Fibroblast of skin of scalp (primary cell): ENCODE measurements around the gene EHBP1.

Experiments
- DNase-seq: peaks from one replicate; pipeline ENCODE4 v3.0.0-alpha.2; 2013

EHBP1 gene

GRCh38 chr2:62894966-62895631 lies 189.6 kb downstream of the EHBP1 start:
- DNase-seq: no peak

- DNase-seq: no peak
Measured at GRCh38 chr2:62895632-62896009, 190.1 kb downstream of the EHBP1 start.

DNA sequence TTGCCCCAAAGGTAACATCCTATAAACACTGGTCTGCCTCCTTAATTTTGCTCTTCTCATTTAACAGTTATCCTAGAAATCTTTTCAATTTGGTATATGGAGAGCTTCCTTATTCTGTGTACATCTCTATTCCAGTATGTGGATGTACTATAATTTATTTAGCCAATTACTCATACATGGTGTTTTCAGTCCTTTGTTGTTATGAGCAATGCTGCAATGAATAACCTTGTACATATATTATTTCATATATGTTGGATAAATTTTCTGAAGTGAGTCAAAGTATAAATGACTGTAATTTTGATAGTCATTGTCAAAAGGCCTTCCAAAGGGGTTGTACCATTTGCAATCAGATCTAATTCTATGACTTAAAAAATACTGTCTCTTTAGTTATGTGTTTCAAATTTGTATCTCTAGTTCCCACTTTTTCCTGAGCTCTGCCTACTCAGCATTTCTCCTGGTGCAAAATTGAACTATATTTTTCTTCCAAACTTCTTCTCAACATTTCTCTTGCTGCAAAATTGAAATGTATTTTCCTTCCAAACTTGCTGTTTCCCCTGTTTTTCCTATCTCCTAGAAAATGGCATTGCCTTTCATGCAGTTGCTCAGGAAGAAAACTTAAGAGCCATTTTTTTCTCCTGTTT lies 191.8 kb downstream of the EHBP1 start:
- no peak for DNase-seq

GRCh38 chr2:62904344-62904743 lies 198.8 kb downstream of the EHBP1 start:
- no peak for DNase-seq

DNA sequence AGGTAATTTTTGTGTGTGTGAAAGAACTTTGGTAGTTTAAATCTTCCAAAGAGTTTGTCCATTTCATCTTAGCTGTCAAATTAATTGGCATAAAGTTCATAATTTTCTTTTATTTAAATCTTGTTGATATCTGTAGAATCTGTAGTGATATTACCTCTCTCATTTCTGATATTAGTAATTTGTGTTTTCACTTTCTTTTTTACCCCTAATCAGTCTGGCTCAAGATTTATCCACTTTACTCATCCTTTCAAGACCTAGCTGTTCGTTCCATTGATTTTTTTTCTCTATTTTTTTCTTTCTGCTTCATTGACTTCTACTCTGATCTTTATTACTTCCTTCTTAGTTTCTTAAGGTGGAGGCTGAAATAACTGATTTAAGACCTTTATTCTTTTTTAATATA lies 202.6 kb downstream of the EHBP1 start:
- no peak for DNase-seq

- no peak for DNase-seq
Measured at GRCh38 chr2:62913311-62913710, 207.8 kb downstream of the EHBP1 start.

DNA sequence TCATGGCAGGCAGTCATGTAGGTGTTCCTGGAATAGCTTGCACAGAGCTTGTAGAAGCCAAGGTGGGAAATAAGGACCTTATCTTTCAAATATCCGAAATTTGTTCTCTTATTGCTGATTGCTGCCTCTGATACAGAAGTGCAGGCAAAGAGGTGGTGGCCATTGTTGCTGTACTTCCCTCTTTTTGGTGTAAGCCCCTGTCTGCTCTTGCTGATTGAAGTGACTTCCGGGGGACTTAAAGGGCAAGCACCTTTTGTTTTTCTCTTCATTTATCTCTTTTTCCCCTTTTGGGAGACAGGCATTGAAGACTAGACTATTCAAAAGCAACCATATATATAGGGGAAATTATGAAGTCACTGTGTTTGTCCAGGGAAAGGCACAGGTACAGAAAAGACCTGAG lies 213.5 kb downstream of the EHBP1 start:
- DNase-seq: no peak

GRCh38 chr2:62920070-62920469 lies 214.6 kb downstream of the EHBP1 start:
- peak; percentile 23 for DNase-seq

- no peak for DNase-seq
Measured at GRCh38 chr2:62923242-62923641, 217.7 kb downstream of the EHBP1 start.

- no peak for DNase-seq
Measured at GRCh38 chr2:62923881-62924280, 218.4 kb downstream of the EHBP1 start.

GRCh38 chr2:62928015-62928414 lies 222.5 kb downstream of the EHBP1 start:
- DNase-seq: no peak

GRCh38 chr2:62931536-62931935 lies 226.0 kb downstream of the EHBP1 start:
- peak; percentile 13 for DNase-seq

DNA sequence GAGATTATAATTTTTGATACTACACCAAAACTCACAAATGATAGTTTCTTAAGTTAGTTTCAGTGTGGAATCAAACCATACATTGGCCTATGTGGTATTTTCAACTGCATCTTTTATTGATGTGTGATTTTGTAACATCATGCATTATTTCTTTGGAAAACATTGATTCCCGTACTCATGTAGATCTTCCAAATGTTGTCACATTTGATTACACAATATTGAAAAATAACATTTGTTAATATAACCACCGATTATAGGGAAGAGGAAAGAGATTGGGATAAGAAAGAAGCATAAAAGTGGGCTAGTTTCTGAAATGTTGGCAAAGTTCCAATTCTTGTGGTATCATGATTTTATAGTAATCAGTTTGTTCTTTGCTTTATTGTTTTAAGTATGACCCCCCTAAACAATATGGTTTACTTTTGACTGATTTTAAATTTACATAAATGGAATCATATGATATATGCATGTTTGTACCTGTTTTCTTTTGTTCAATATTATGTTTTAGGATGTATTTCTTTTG lies 227.9 kb downstream of the EHBP1 start:
- DNase-seq: no peak

DNA sequence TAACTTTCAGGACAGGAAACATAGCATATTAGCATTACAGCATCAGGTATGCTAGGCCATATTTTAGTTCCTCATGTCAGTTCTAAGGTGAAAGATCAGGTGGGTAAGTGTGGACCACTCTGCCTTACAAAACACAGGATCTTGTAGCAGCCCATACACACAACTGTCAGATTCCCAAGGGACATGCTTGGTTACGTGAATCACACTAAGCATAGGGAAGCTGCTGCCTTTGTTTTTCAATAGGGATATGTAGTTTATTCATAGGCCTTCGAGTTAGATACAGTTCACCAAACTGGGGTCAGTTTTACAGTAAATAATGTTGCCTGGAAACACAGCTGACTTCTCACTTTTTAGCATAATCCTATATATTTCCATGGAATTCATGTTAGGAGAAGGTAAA lies 229.0 kb downstream of the EHBP1 start:
- DNase-seq: peak; percentile 57

- peak; percentile 64 for DNase-seq
Measured at GRCh38 chr2:62938126-62938525, 232.6 kb downstream of the EHBP1 start.

DNA sequence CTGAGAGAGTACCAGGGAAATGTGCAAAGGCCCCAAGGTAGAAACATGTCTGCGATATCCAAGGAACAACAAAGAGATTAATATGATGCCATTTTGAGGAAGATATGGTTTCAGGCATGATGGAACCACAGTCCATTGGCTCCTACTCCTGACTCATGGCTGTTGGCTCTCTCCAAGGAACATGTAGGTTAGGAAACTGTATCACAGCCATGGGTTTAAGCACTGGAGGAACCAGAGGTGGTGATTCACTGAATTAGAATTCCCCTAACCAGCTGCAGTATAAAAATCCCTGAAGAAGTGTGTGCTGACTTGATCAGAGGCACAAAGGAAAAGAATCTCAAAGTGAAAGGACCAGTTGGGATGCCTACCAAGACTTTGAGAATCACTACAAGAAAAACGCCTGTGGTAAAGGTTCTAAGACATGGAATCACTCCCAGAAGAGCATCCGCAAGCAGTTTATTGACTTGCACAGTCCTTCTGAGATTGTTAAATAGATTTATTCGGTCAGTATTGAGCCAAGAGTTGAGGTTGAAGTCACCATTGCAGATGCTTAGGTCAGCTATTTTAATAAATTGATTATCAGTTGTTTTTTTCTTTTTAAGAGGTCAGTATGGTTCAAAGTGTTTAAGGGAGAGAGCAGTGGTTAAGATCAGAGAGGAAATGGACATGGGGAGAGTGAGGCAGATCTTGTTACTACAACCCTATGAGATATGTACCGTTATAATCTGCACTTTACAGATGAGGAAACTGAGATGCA lies 234.4 kb downstream of the EHBP1 start:
- DNase-seq: peak; percentile 82

GRCh38 chr2:62940697-62941096 lies 235.2 kb downstream of the EHBP1 start:
- DNase-seq: no peak

DNA sequence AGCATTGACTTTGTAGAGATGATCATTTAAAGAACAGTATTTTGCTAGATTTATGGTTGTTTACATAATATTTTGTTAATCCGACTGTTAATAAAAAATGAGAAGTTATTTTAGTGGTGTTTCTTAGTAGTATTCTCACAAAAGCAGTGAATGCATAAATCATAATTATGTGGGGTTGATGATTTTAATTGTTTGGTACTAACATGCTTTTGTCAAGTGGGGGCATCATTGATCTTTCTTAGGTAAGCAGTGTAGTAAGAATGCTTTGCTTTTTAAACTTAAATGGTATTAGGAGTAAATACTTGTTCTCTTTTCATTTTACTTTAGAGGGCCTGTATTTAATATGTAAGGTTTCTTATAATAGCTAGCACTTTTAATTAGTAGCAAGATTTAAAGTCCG lies 235.9 kb downstream of the EHBP1 start:
- no peak for DNase-seq

GRCh38 chr2:62944362-62944761 lies 238.8 kb downstream of the EHBP1 start:
- DNase-seq: no peak

DNA sequence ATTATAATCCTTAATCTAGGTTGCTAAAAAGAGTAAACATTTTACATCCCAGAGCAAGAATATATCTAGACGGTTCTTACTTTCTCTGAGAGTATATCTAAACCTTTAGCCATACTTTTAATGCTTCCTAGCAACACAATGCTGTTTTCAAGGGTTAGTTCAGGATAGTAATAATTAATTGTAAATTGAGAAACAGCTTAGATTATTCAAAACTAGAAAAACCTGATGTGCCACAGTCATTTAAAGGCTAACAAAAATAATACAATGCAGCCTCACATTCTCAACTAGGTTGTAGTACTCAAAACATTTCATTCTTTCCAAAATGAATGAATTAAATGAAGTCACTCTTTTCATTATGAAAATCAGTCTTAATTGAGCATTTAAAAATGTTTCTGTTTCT lies 241.9 kb downstream of the EHBP1 start:
- no peak for DNase-seq

- DNase-seq: peak; percentile 12
Measured at GRCh38 chr2:62956651-62957050, 251.1 kb downstream of the EHBP1 start.

DNA sequence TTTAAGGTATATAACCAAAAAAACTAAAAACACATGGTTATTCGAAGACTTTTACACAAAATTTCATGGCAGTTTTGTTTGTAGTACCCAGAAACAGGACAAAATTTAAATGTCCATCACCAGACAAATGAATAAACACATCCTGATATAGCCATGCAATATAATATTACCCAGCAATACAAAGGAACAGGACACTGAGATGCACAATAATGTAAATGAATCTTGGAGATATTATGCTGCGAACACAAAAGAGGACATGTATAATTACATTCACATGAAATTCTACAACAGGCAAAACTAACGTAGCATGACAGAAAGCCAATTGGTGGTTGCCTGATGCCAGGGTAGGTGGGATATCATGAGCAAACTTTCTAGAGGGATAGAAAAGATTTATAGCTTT lies 252.7 kb downstream of the EHBP1 start:
- DNase-seq: no peak

DNA sequence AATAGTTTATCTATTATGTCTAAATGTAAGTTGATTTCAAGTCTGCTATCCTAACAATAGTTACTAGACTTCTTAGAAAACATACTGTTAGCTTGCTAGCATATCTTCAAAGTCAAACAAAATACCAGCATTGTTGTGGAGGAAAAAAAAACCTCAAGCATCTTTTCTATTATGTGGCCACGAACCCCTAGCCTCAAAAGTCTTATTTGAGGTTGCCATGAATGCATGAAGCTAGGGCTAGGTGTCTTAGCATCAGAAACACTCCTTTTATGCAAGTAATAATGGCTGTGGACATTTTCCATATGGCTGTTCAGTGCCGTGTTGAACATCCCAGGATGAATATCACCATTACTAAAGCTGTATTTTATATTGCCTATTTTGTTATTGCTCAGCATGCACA lies 258.5 kb downstream of the EHBP1 start:
- DNase-seq: no peak

DNA sequence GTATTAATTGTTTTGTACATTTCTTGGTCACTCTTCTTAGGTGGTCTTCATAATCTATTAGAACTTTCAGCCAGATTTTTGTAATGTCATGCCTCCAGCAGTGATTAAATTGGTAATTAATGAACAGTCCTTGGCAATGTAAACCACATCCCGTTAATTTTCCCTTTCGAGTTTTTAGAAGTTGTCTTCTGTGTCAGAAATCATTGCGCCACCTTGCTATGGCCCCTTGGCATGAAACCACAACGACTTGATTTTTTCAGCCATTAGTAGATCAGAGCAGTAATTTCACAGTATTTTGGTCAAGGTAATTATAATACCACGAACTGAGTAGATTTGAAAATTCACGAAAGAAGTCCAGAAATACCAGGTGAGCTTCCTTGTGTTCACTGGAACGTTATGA lies 259.2 kb downstream of the EHBP1 start:
- no peak for DNase-seq
